Skin epidermis (tissue), 12 donors: ENCODE data around the gene S100A8.

Experiments
- H3K27ac ChIP-seq, 21 experiments: fragments of 200-600 bp; sonication (generic) in 11 of 21; one replicate each; pipeline ENCODE4 v1.5.0; 2020; ENCODE audit warnings: mild to moderate bottlenecking in 3 of 21, inconsistent platforms in 2 of 21, moderate library complexity in 2 of 21
- H3K4me3 ChIP-seq, 7 experiments: fragments of 200-600 bp; sonication (generic) in 2 of 7; one replicate each; pipeline ENCODE4 v1.5.0; 2020; ENCODE audit warnings: inconsistent platforms in 2 of 7, mild to moderate bottlenecking in 2 of 7, moderate library complexity in 1 of 7

Gene S100A8

DNA sequence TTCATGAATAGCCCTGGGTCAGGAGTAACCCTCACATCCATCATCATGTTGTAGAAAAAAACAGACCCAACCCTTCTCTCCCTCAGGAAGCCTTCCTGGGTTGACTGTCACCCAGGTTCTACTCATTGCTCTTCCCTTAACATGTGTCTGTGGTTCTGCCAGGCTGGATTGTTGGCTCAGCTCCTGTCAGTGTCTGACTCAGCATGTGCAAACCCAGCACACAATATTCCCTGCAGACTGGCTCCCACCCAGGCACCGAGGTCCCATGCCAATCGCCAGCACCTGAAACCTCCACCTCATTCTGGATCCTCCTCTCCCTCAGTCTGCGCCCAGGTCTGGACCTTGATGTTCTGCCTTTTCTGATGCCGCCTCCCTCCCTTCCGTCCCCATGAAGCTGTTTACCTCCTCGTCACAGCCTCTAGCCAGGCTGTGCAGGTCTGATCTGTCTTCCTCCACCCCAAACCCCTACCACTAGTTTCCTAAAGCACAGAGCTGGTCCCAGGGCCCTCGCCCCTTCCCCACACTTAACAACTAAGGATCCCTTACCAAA lies 4.3 kb upstream of the S100A8 start:
- H3K27ac ChIP-seq = peak overlapping the region in 2 of 21 experiments; percentile 14 to 32
- H3K4me3 ChIP-seq = no peak overlapping the region

DNA sequence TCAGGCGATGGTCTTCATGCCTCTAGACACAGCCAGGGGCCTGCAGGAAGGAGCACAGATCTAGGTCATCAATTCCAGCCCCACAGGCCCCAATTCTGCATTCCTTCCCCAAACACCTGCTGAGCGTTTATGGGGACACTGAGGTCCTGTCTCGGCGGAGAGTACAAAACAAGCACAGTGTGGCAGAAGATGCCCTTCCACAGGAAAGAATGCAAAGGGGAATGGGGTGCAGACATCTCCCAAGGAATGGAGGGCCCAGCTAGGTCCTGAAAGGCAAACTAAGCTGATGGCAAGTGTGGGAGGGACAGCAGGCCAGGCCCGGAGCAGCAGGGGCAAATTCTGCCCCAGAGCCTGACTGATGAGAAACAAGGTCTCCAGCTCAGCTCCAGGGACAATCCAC lies 3.5 kb upstream of the S100A8 start:
- Histone ChIP-seq H3K27ac (peak overlapping the region in 3 of 21 experiments; percentile 14 to 48 (median 33)), H3K4me3 (no peak overlapping the region)

DNA sequence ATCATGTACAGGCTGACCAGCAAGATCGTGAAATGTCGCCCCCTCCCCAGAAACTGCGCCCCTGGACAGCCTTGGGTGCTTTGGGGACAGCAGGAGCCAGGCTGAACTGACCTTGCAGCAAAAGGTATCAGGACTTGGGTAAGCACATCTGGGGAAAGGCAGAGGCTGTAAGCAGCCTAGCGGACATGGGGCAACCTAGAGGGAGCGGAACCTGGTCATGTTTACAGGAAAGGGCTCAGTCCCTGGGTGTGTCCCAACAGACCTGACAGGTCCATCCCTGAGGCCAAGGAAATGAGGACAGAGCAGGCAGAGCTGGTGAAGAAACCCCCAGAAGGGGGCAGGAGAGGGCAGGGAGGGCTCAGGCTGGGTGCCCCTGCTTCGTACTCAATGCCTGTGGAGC lies 3.1 kb upstream of the S100A8 start:
- H3K4me3 ChIP-seq = no peak overlapping the region
- peak overlapping the region in 4 of 21 experiments; percentile 14 to 54 (median 33) for H3K27ac ChIP-seq

DNA sequence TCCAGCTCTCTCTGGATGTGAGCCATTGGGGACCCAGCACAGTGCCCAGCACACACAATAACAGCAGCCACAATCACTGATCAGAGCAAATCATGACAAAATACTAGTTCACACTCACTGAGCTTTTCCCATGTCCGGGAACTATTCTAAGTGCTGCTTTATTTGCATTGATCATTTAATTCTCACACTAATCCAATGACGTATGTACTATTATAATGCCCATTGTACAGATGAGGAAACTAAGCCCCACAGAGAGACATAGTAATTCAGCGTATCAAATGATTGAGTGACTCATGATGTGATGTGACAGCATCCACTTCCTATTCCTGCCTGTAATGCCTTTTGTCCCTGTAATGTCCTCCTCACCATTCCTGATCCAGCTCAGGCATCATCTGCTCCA lies 1.9 kb upstream of the S100A8 start:
- Histone ChIP-seq H3K27ac (peak overlapping the region in 4 of 21 experiments; percentile 18 to 54 (median 39)), H3K4me3 (no peak overlapping the region)

DNA sequence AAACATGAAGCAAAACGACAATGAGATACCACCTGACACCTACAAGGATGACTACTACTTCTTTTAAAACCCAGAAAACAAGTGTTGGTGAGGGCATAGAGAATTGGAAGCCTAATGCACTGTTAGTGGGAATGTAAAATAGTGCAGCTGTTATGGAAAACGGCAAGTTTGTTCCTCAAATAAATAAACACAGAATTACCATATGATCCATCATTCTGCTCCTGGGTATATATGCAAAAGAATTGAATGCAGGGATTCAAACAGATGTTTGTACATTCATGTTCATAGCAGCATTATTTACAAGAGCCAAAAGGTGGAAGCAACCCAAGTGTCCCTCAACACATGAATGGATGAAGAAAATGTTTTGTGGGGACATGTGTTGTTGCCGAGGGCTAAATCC lies 1.4 kb upstream of the S100A8 start:
- H3K4me3 ChIP-seq = no peak overlapping the region
- H3K27ac ChIP-seq = peak overlapping the region in 4 of 21 experiments; percentile 18 to 68 (median 39)

DNA sequence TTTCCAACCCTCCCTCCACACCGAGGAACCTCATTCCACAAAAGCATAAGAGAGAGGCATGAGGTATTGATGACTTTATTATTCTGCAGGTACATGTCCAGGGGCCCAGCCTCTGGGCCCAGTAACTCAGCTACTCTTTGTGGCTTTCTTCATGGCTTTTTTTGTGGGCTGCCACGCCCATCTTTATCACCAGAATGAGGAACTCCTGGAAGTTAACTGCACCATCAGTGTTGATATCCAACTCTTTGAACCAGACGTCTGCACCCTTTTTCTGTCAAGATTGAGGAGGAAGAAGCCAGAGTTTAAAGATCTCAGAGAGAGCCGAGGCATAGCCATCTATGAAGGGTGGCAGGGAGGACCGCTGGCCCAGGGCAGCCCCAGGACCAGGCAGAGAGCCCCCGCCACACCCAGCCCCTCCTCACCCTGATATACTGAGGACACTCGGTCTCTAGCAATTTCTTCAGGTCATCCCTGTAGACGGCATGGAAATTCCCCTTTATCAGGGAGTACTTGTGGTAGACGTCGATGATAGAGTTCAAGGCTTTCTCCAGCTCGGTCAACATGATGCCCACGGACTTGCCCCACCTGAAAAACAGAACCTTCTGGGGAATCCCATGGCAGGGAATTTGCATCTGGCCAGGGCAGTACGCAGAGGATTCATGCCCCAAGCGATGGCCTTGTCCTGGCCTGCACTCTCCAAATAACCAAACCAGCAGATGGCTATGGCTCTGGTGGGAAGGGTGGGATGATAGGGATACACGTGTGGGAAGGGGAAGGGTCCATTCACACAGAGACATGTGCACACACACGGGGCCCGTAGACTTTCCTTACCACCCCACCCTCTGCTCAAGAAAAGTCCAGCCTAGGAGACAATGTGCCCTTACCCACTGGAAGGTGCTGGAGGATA lies 647 bp downstream of the S100A8 start:
- Histone ChIP-seq H3K4me3 (peak overlapping the region; percentile 14 to 39 (median 24)), H3K27ac (peak overlapping the region in 17 of 21 experiments; percentile 15 to 90 (median 67))

DNA sequence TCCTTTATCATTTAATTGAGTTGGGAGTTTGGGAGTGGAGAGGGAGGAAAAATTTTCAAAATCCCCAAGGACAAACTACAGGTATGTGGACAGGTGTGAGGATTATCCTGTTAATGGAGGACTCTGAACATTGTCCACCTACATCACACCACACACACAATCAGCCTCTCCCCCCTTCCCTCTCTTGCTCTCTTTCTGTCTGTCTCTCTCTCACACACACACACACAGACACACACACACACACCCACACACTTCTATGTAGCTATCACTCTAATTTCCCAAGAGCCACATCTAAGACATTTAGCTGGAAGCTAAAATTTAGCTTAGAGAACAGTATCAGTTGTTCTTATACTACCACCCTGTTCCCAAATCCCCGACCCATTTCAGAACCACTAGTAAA lies 1.5 kb downstream of the S100A8 start:
- Histone ChIP-seq H3K27ac (peak overlapping the region in 9 of 21 experiments; percentile 55 to 90 (median 80)), H3K4me3 (peak overlapping the region in 4 of 7 experiments; percentile 14 to 39 (median 28))

DNA sequence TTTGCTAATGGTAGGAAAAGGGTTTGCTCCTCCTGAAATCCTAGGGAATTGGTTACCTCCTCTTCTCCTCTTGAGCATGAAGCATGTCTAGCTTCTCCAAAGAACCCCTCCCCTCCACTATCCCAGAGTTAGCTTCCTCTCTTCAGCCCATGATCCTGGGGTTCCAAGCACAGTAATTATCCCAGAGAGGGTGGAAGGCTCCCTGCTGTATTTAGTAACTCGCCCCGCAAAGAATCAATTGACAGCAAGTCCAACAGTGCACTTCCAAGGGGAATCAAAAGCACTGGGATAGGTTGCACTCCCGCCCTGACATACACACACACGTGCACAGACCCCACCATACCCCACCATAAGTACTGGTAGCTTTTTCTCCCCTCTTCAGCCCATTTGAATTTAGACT lies 3.1 kb downstream of the S100A8 start:
- H3K4me3 ChIP-seq = no peak overlapping the region
- H3K27ac ChIP-seq = peak overlapping the region in 7 of 21 experiments; percentile 53 to 90 (median 80)

DNA sequence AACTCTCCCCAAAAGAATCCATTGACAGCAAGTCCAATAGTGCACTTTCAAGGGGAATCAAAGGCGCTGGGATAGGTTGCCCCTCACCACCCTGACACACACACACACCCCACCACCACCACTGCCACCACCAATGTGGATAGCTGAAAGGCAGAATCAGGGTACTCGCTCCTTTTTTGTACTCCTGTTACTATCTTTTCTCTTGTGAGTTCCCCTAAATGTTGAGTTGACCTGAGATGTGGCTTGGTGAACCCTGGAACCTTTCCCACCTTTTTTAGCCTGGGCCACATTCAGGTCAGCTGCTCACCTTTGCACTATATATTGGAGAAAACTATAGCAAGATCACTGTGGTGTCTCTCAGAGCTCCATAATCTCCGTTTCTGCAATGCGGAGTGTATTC lies 3.9 kb downstream of the S100A8 start:
- H3K27ac ChIP-seq = peak overlapping the region in 12 of 21 experiments; percentile 3 to 90 (median 64)
- H3K4me3 ChIP-seq = no peak overlapping the region

DNA sequence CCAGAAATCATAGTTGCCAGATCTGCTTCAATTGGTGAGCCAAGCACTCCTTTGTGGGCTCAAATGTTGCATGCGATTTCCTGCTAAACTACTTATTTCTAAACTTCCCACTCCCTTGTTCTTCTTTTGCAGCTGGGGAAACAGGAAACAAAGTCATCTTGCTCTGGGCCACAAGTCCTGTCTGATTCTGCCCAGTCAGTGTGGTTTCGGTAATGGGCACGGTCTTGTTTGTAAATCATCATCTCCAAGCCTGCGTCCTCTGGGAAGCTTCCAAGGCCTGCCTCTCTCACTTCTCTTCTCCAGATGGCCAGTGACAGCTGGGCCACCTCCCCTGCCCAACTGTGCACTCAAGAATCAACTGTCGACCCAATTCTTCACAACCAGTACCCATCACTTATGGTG lies 4.4 kb downstream of the S100A8 start:
- peak overlapping the region in 15 of 21 experiments; percentile 37 to 90 (median 70) for H3K27ac ChIP-seq
- no peak overlapping the region for H3K4me3 ChIP-seq

DNA sequence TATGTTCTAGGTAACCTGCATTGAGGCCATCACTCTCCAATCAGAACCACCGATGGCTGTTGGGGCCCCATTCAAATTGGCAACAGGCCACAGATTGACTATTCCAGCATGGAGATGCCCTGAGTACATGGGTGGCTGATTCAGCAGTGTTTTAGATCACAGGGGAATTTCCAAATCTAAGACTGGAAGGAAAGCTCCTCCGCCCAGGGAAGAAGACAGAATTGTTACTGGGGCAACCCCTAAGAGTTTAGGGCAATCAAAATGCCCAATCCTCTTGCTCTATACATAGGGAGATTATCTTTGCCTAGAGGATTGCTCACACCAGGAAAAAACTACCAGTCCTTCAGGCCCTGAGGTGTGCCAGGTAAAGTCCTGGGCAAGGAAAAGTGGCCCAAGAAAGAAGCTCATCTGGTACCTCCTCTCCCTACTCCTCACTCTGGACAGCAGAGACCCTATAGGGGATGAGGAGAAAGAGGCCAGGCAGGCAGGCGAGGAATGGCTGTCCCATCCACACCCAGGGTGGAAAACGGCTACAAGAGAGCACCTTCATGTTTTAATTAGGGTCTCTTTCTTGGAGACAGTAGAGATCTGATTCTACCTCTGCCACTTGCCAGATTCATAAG lies 5.8 kb downstream of the S100A8 start:
- H3K27ac ChIP-seq = peak overlapping the region in 14 of 21 experiments; percentile 8 to 90 (median 70)

DNA sequence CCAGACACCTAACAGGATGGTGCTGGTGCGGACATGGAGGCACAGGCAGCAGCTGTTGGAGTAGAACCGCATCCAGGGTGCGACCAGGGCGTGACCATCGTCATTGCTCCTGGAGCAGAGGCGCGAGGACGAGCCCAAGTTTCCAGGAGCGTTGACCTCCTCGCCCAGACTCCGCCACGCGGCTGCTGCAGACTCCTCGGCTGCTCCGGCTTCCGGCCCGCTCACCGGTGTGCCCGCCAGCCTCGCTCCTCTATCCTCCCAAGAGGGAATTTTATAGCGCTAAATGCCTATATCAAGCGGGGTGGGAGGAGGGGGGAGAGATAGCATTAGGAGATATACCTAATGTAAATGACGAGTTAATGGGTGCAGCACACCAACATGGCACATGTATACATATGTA lies 10.2 kb downstream of the S100A8 start:
- Histone ChIP-seq H3K4me3 (no peak overlapping the region), H3K27ac (no peak overlapping the region)

More for the DNA sequence above, 5.8 kb downstream of the S100A8 start:
- H3K4me3 ChIP-seq = no peak overlapping the region

DNA sequence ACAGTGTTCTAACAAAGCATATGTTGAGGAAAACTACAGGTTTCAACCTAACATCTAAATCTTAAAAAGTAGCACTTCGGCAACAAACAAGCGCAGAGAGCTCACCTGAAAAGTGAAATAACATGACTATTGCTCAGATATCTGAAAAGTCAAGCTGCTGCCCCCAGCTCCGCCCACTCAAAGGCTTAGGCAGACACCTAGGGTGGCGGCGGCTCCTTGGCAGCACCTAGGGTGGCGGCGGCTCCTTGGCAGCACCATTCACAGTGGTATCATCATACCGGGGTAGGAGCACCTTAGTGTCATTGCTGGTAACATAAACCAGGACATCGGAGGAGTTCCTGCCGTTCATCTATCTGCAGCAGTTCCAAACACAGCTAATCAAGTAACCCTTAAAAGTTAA lies 11.3 kb downstream of the S100A8 start:
- no peak overlapping the region for H3K27ac ChIP-seq

DNA sequence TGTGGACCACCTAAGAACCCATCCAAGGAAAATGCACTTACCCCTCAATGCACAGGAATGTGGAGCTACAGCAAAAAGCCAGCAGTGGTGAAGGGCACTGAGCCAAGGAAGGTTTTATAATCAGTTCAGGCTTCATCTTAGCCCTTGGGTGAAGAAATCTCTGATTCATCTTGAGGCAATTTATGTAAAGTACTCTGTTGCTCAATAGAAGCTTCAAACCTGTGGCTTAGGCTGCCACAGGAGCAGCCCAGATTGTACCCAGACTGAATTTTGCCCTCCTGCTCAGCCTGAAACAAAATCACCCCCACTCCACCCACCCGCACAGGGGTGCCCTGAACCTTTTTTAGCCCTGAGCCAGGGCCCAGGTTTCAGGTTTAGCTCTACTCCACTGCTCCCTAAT lies 15.4 kb downstream of the S100A8 start, which contains the start of gene S100A12:
TSS of gene S100A12 (minus strand) at position 111 of the 400 bp plus-strand sequence. CDS start 1,029 bp downstream, outside the sequence.
- Histone ChIP-seq H3K27ac (peak within 1 kb of the TSS in 9 of 21 experiments; percentile 1 to 74 (median 50)), H3K4me3 (no peak within 1 kb of the TSS)

More for the DNA sequence above, 11.3 kb downstream of the S100A8 start:
- H3K4me3 ChIP-seq = no peak overlapping the region

DNA sequence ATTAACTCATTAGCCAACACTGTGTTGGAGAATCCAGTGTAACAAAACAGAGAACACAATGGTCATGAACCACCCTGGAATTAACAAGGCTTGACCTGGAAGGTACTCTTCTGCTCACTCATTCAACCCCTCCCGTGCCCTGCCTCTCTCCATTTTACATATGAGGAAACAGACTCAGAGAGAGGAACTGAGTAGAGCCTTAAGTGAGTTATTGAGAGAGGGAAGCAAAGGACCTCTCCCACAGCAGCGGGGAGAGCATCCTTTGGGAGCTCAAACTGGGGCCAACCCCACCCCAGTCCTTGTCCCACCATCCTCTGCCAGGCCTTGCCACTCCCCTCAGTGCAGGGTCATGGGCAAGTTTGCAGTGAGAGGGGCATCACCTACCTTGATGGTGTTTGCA lies 16.8 kb downstream of the S100A8 start:
- H3K27ac ChIP-seq = peak overlapping the region in 3 of 21 experiments; percentile 47 to 74 (median 68)
- no peak overlapping the region for H3K4me3 ChIP-seq

DNA sequence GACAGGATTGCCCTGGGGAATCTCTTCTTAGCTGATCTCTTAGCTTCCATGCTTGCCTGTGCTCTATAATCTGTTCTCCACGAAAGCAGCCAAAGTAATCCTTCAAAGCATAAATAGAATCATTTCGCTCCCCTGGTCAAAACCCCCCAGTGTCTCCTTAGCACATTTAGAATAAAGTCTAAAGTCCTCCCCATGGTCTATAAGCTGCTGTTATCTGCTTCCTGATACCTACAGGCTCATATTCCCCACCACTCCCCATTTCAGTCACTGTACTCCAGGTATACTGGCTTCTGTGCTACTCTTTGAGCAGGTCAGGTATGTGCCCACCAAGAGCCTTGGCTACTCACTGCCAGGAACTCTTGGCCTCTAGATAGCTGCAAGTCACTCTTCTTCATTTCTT lies 18.3 kb downstream of the S100A8 start:
- Histone ChIP-seq H3K4me3 (no peak overlapping the region), H3K27ac (no peak overlapping the region)

DNA sequence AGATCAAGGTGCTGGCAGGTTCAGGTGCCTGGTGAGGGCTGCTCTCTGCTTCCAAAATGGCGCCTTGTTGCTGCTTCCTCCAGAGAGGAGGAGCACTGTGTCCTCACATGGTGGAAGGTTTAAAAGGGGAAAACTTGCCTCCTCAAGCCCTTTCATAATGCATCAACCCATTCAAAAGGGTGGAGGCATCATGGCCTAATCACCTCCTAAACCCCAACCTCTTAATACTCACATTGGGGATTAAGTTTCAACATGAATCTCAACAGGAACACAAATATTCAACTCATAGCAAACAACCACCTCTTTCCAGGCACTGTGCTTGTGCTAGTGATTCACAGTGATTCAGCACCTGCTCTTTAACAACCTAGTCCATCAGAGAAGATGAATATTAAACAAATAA lies 19.6 kb downstream of the S100A8 start:
- H3K4me3 ChIP-seq = no peak overlapping the region
- H3K27ac ChIP-seq = peak overlapping the region in 4 of 21 experiments; percentile 43 to 73 (median 68)

DNA sequence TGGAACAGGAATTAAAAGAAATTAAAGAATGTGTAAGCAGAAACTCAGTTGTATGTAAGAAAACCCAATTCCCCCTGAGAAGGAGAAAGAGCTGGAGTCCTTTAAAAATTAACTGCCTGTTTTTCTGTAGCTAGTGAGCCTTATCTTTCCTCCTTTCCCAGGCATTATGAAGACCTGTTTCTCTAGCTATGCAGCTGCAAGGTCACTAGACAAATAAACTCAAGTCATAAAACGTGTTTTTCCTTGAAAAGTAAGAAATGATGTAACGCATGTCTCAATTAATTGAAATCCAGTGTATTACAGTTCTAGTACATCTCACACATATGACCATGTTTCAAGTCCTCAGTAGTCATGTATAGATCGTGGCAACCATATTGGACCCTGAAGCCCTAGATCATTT lies 20.7 kb downstream of the S100A8 start:
- no peak overlapping the region for H3K4me3 ChIP-seq
- H3K27ac ChIP-seq = peak overlapping the region in 3 of 21 experiments; percentile 26 to 68 (median 67)

DNA sequence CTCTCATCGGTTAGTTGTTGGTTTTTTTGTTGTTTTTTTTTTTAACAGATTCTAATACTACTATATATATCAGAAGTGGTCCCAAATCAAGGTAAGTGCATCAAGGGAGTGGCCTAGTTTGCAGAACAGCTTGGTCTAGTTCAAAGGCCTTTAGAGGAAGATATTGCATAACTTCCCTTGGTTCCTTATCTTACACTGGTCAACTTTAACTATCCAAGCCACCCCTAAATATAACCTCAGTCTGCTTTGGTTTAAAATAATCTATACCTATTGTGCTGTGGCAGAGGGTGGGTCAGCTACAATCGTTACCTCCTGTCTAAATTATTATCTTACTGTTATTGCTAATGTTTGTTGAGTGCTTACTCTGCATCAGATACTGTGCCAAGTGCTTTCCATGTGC lies 22.4 kb downstream of the S100A8 start:
- Histone ChIP-seq H3K4me3 (no peak overlapping the region), H3K27ac (peak overlapping the region in 1 of 21 experiments; percentile 52)

DNA sequence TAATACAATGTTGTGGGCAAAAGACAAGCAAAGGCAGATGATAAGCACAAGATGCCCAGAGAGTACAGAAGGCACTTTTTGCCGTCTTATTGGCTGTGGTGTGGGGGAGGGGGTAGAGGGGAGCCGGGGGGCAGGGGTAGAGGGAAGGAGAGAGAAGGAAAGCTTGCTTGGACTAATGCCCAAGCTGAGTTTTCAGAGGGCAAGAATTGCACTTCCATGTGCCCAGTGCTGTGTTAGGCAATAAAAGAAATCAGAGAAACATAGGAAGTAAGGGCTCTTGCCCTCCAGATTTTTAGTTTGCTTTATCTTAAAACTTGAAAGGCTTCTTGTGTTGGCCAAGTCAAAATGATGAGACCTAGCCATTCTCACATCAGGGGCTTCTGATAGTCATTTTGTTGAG lies 23.8 kb downstream of the S100A8 start:
- H3K4me3 ChIP-seq = no peak overlapping the region
- H3K27ac ChIP-seq = peak overlapping the region in 5 of 21 experiments; percentile 15 to 91 (median 78)
